Neural progenitor cell (in vitro differentiated cells): ENCODE results near the gene NELFA. TPM values are rescaled to one million over a fixed set of nuclear protein-coding genes. Genes with fewer than 3 reads are reported as not detected.

Experiments
- DNase-seq: peaks from one replicate; pipeline ENCODE4 v3.0.0-alpha.2; 2016; ENCODE audit warnings: low spot score
- H2AFZ ChIP-seq: fragments of 200-600 bp; sonication (generic); replicated peaks from 2 replicates; pipeline ENCODE4 v1.6.1; 2016; ENCODE audit warnings: antibody characterized with exemption
- H3F3A ChIP-seq: fragments of 200-600 bp; sonication (generic); 2 replicates; pipeline ENCODE4 v1.6.1; 2016; ENCODE audit warnings: antibody characterized with exemption, low read depth
- H3K27ac ChIP-seq: fragments of 200-600 bp; sonication (generic); 2 replicates; pipeline ENCODE4 v1.5.1; 2016; ENCODE audit warnings: mild to moderate bottlenecking
- H3K27me3 ChIP-seq: fragments of 200-600 bp; sonication (generic); 2 replicates; pipeline ENCODE4 v1.6.1; 2016; ENCODE audit warnings: mild to moderate bottlenecking, moderate library complexity
- H3K36me3 ChIP-seq: fragments of 200-600 bp; sonication (generic); 2 replicates; pipeline ENCODE4 v1.5.1; 2016
- H3K4me1 ChIP-seq: fragments of 200-600 bp; sonication (generic); 2 replicates; pipeline ENCODE4 v1.6.1; 2016; ENCODE audit warnings: mixed run types
- H3K4me2 ChIP-seq: fragments of 200-600 bp; sonication (generic); 2 replicates; pipeline ENCODE4 v1.6.1; 2016
- H3K4me3 ChIP-seq: fragments of 200-600 bp; sonication (generic); 2 replicates; pipeline ENCODE4 v1.5.1; 2016
- H3K79me2 ChIP-seq: fragments of 200-600 bp; sonication (generic); 2 replicates; pipeline ENCODE4 v1.6.1; 2016; ENCODE audit warnings: low read depth
- H3K9ac ChIP-seq: fragments of 200-600 bp; sonication (generic); 2 replicates; pipeline ENCODE4 v1.6.1; 2016
- H3K9me3 ChIP-seq: fragments of 200-600 bp; sonication (generic); 2 replicates; pipeline ENCODE4 v1.5.1; 2016; ENCODE audit warnings: low read depth
- H4K20me1 ChIP-seq: fragments of 200-600 bp; sonication (generic); 2 replicates; pipeline ENCODE4 v1.6.1; 2016; ENCODE audit warnings: low read depth
- H3K27ac Mint-ChIP-seq: 3 replicates; pipeline ENCODE4 v1.8.0; 2021; ENCODE audit warnings: mixed read lengths
- H3K27me3 Mint-ChIP-seq: 2 replicates; pipeline ENCODE4 v1.8.0; 2022; ENCODE audit warnings: low read depth, mild to moderate bottlenecking, inconsistent platforms, moderate library complexity, mixed read lengths; ENCODE audit not compliant: insufficient read depth
- H3K36me3 Mint-ChIP-seq: 3 replicates; pipeline ENCODE4 v1.8.0; 2021; ENCODE audit warnings: mixed read lengths
- H3K4me1 Mint-ChIP-seq: 3 replicates; pipeline ENCODE4 v1.8.0; 2021; ENCODE audit warnings: mixed read lengths
- H3K4me3 Mint-ChIP-seq: 3 replicates; pipeline ENCODE4 v1.8.0; 2021; ENCODE audit warnings: mild to moderate bottlenecking, moderate library complexity, mixed read lengths
- H3K9me3 Mint-ChIP-seq: 3 replicates; pipeline ENCODE4 v1.8.0; 2020; ENCODE audit warnings: mixed read lengths
- EZH2 ChIP-seq: fragments of 200-600 bp; sonication (generic); IDR thresholded peaks from 2 replicates; pipeline ENCODE4 v1.6.1; 2017; ENCODE audit warnings: antibody characterized with exemption, mild to moderate bottlenecking, moderate library complexity
- EZH2phosphoT487 ChIP-seq: fragments of 200-600 bp; sonication (generic); IDR thresholded peaks from 2 replicates; pipeline ENCODE4 v1.6.1; 2017; ENCODE audit warnings: antibody characterized with exemption
- total RNA-seq: library from RNA; depleted of rRNA; stranded (reverse); fragments of >200 nt; gene quantifications from 2 replicates; pipeline ENCODE4 v1.2.3, GENCODE V29; 2015; ENCODE audit warnings: low replicate concordance
- TF ChIP-seq, protein P1 (sequence below): fragments of 200-600 bp; sonication (generic); IDR thresholded peaks from 2 replicates; pipeline ENCODE4 v1.5.1; 2017; ENCODE audit warnings: antibody characterized with exemption, mild to moderate bottlenecking

NELFA gene
- total RNA-seq, 1 donor from 2014 or later: 18.0 TPM

DNA sequence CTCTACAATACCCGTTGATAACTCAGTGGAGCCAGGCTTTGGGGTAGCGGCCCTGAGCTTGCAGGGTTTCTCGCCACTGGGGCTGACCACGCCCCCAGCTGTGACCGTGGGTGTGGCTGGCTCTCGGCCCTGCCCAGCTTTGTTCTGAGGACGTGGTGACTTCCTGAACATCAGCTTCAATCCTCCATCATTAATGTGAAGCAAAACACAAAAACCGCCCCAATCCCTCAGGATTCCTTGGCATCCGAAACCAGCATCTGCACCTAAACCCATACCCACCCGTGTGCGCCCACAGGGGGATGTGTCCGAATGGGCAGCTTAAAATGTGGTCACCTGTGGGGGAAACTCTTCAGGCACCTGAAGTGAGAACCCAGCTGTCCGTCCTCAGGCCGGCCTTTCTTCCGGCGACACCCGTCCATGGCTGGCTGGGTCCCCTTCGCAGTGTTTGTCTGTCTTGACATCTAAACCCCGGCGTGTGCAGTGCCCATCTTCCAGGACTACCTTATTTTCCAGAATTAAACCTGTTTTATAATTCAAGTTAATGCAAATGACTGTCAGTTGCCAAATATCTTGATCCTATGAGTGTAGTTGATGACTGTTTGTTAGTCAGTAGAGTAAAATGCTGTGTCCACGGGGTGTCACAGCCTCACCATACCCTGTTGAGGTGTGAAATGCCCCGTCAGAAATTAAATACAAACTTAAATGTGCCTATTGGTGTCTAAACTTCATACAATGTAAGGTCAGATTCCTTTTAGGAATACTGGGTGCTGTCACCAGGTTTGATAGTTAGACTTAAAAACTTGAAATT lies 27.3 kb downstream of the NELFA start:
- H3K9me3 Mint-ChIP-seq: no peaks in the 10 kb centered on the region
- H3K27ac ChIP-seq: no peak overlapping the region
- H3K36me3 ChIP-seq: peaks cover 3% of the 10 kb centered on the region
- no peaks in the 10 kb centered on the region for H3K9me3 ChIP-seq
- H3F3A ChIP-seq: peaks cover 49% of the 10 kb centered on the region
- TF ChIP-seq EZH2: no peak
- TF ChIP-seq, protein P1, sequence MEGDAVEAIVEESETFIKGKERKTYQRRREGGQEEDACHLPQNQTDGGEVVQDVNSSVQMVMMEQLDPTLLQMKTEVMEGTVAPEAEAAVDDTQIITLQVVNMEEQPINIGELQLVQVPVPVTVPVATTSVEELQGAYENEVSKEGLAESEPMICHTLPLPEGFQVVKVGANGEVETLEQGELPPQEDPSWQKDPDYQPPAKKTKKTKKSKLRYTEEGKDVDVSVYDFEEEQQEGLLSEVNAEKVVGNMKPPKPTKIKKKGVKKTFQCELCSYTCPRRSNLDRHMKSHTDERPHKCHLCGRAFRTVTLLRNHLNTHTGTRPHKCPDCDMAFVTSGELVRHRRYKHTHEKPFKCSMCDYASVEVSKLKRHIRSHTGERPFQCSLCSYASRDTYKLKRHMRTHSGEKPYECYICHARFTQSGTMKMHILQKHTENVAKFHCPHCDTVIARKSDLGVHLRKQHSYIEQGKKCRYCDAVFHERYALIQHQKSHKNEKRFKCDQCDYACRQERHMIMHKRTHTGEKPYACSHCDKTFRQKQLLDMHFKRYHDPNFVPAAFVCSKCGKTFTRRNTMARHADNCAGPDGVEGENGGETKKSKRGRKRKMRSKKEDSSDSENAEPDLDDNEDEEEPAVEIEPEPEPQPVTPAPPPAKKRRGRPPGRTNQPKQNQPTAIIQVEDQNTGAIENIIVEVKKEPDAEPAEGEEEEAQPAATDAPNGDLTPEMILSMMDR: no peak
- TF ChIP-seq EZH2phosphoT487: no peak
- H3K4me3 Mint-ChIP-seq: no peak overlapping the region
- no peak overlapping the region for H3K27ac Mint-ChIP-seq
- H3K4me2 ChIP-seq: no peak overlapping the region
- no peaks in the 10 kb centered on the region for H3K27me3 ChIP-seq
- H4K20me1 ChIP-seq: peaks cover 38% of the 10 kb centered on the region
- no peaks in the 10 kb centered on the region for H3K4me1 ChIP-seq
- H3K27me3 Mint-ChIP-seq: peaks cover 9% of the 10 kb centered on the region
- no peak overlapping the region for H3K4me3 ChIP-seq
- no peaks in the 10 kb centered on the region for H3K79me2 ChIP-seq
- H3K36me3 Mint-ChIP-seq: peaks cover 22% of the 10 kb centered on the region
- H2AFZ ChIP-seq: no peak overlapping the region
- peak; percentile 63 for DNase-seq
- H3K9ac ChIP-seq: no peak overlapping the region
- no peaks in the 10 kb centered on the region for H3K4me1 Mint-ChIP-seq

DNA sequence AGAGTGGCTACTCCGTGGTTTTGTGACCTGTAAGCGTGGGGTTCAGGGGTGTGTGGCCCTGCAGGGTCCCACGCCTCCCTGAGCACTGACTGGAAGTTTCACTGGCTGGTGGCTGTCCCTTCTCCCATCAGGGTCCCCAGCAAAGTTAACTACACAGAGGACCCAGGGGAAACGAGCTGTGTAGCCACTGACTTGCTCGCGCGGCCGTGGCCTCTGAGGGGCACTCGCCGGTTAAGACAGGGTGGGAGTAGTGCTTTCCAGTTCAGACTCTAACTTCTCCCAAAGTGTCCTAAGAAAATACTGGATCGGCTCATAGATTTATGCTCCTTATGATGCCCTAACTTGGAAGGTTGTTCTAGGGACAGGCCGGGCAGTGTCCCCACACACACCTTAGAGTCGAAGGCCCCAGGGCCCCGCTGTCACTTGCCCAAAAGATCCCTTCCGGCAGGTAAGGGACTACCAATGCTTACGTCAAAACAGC lies 28.2 kb downstream of the NELFA start:
- no peaks in the 10 kb centered on the region for H3K9me3 ChIP-seq
- H4K20me1 ChIP-seq: peaks cover 38% of the 10 kb centered on the region
- no peak overlapping the region for H3K4me2 ChIP-seq
- H3K36me3 Mint-ChIP-seq: peaks cover 24% of the 10 kb centered on the region
- no peak overlapping the region for H3K9ac ChIP-seq
- H3K79me2 ChIP-seq: no peaks in the 10 kb centered on the region
- no peak overlapping the region for H3K4me3 Mint-ChIP-seq
- peaks cover 3% of the 10 kb centered on the region for H3K36me3 ChIP-seq
- no peaks in the 10 kb centered on the region for H3K4me1 ChIP-seq
- peaks cover 49% of the 10 kb centered on the region for H3F3A ChIP-seq
- peak overlapping the region; percentile 53 for H3K27ac ChIP-seq
- H3K4me3 ChIP-seq: no peak overlapping the region
- no peak for DNase-seq
- H2AFZ ChIP-seq: no peak overlapping the region
- no peaks in the 10 kb centered on the region for H3K9me3 Mint-ChIP-seq
- H3K27me3 ChIP-seq: no peaks in the 10 kb centered on the region
- H3K4me1 Mint-ChIP-seq: no peaks in the 10 kb centered on the region
- peaks cover 9% of the 10 kb centered on the region for H3K27me3 Mint-ChIP-seq
- H3K27ac Mint-ChIP-seq: no peak overlapping the region
- no peak for TF ChIP-seq EZH2phosphoT487
- TF ChIP-seq EZH2: no peak
- TF ChIP-seq, protein P1: no peak

DNA sequence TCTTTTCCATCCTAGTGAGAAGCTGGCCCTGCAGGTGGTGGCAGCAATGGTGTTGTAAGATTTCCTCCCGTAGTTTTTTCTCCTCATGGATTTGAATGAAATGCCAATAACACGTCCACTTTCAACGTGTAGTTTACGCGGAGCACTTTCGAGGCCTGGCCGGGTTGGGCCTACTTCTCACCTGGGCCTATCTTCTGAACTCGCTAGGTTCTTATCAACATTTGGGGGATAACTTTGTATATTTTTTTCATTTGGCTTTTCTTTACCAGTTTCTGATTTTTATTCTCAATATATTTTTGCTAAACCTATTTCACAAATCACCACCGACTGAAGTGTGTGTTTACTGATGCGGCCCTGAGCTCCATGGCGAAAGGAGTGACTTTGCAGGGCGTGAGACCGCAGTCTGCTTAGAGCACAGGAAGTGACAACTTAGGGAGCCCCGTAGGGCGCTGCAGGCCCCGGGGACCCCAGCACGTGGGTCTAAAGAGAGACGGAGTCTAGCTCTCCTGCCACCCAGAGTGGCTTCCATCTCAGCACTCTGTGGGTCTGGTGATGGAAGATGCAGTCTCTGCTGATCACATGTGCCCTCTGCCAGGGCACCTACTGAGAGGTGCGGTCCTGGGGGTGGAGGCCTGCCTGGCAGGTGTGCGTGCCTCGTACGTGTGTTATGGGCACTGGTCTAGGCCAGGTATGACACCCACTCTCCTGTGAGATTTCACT lies 29.1 kb downstream of the NELFA start:
- TF ChIP-seq, protein P1: no peak
- TF ChIP-seq EZH2: no peak
- no peak for TF ChIP-seq EZH2phosphoT487
- no peak for DNase-seq
- Histone ChIP-seq H2AFZ (no peak overlapping the region), H3K4me1 (no peaks in the 10 kb centered on the region), H3K27me3 (no peaks in the 10 kb centered on the region), H3K27ac (peak overlapping the region; percentile 67), H3K79me2 (no peaks in the 10 kb centered on the region), H3F3A (peaks cover 49% of the 10 kb centered on the region), H3K36me3 (peaks cover 3% of the 10 kb centered on the region), H3K9ac (no peak overlapping the region), H3K9me3 (no peaks in the 10 kb centered on the region), H4K20me1 (peaks cover 38% of the 10 kb centered on the region), H3K4me3 (no peak overlapping the region), H3K4me2 (no peak overlapping the region)
- peaks cover 7% of the 10 kb centered on the region for H3K27me3 Mint-ChIP-seq
- no peaks in the 10 kb centered on the region for H3K4me1 Mint-ChIP-seq
- no peaks in the 10 kb centered on the region for H3K9me3 Mint-ChIP-seq
- no peak overlapping the region for H3K27ac Mint-ChIP-seq
- H3K36me3 Mint-ChIP-seq: peaks cover 31% of the 10 kb centered on the region
- H3K4me3 Mint-ChIP-seq: no peak overlapping the region
